NK-92 treated with Interleukin-12 subunit alpha and Interleukin-12 subunit beta, amount 100 ng/mL, for 24 hours (cell line): ENCODE results near the gene PLD2.

ENCODE experiments used
- DNase-seq: peaks from one replicate; lab custom pipeline; 2025; lab: John Stamatoyannopoulos, UW

PLD2 gene

DNA sequence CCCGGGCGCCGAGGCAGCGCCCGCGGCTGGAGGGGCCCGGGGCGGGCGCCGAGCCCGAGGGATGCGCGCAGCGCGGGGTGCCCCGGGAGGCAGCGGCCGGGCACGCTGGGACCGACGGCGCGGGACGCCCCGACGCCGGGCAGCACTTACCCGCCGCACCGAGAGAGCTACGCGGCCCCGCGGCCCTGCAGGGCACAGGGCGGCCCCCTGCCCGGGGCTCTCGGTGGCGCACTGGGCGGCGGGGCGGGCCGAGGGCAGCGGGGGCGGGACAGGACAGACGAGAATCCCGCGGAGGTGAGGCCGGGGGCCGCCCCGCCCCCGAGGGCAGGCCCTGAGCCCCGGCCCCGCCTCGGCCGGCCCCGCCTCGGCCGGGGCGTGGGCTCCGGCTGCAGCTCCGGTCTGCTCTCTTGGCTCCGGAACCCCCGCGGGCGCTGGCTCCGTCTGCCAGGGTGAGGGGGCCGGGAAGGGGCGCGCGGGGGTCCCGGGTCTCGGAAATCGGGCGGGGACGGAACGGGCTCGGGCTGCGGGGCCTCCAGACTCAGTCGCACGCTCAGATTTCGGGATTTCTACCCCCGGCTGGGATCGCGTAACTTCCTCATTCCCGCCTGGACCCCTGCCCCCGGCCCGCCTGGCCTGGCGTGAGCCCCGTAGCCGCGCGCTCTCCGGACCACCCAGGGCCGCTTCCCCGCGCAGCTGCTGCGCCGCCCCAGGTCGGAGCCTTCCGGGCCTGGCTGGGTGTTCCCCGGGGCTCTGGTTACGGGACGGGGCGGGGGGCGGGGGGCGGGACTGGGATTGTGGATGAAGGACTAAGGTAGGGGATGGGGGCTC, at the start of gene PLD2:
Gene PLD2 (plus strand): TSS at position 376 of the 828 bp plus-strand sequence. CDS start 621 bp downstream, outside the sequence.
- DNase-seq, result peak; percentile 57

DNA sequence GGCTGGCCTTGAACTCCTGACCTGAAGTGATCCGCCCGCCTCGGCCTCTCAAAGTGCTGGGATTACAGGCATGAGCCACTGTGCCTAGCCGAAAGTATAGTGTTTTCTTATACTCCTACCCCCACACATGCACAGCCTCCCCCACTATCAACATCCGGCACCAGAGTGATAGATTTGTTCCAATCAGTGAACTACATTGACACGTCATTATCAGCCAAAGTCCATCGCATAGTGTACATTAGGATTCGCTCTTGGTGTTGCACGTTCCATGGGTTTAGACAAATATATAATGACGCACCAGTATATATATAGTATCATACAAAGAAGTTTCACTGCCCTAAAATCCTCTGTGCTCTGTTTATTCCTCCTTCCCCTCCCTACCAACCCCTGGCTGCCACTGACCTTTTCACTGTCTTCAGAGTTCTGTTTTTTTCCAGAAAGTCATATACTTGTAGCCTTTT, 47.1 kb upstream of the PLD2 start:
- no peak for DNase-seq

DNA sequence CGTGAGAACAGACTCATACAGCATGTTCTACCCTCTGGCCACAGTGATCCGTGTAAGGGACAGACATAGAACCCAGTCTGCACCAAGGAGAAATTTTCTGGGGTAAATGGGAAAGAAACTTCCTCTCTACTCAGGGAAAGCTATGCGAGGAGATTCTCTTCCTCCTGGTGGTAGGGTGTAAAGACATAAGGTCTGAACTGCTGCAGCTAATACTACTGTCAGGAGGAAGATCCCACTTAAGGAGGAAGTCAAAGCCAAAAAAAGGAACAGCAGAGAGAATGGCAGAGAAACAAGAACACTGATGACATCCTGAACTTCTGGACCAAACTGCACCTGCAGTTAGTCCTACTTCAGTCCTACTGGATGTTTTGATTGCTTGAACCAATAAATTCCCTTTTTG, 42.4 kb upstream of the PLD2 start:
- no peak for DNase-seq

- no peak for DNase-seq
Observed at GRCh38 chr17:4766201-4766600, 40.8 kb upstream of the PLD2 start.

GRCh38 chr17:4766723-4767122, 40.2 kb upstream of the PLD2 start:
- no peak for DNase-seq

GRCh38 chr17:4768298-4768697, 38.7 kb upstream of the PLD2 start:
- DNase-seq, result no peak

DNA sequence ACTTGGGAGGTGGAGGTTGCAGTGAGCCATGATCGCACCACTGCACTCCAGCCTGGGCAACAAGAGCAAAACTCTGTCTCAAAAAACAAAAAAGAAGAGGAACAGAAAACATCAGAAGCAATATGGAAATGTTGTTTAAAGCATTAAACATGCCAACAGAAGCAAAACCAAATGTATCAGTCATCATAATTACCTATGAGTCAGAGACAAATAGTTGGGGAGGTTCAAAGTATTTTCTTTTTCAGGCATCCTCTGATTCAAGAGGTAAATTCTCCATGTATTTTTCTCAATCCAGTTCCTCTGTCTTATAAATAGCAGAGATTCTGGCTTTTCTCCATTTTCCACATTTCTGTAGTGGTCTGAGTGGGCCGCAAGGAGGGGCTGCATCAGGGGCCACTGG, 37.3 kb upstream of the PLD2 start:
- no peak for DNase-seq

DNA sequence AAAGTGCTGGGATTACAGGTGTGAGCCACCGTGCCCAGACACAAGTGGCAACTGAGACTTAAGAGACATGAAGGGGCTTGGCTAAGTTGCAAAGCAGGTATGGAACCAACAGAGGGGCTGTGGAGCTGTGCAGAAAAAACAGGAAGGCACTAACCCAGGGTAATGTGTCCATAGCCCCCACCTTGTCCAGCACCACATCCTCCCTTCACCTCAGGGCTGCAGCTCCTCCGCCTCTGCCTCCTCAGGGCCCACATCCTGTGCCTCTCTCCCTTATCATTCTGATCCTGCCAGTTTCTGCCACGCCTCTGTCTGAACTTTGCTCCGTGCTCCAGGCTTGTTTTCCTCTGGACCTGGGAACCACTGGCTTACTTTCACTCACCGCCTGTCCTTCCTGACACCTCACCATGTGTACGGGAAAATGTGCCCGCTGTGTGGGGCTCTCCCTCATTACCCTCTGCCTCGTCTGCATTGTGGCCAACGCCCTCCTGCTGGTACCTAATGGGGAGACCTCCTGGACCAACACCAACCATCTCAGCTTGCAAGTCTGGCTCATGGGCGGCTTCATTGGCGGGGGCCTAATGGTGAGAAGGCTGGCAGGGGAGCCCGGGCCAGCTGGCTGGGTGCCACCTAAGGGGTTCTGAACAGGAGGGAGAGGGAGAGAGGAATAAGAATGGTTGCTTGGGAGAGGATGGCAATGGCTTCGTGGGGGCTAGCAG, 35.3 kb upstream of the PLD2 start, which contains the start of gene TM4SF5:
Gene TM4SF5 (plus strand): TSS at position 368 of the 716 bp plus-strand sequence. CDS start 37 bp downstream, at position 405.
- no peak for DNase-seq

- no peak for DNase-seq
Observed at GRCh38 chr17:4772235-4772613, 34.7 kb upstream of the PLD2 start.

GRCh38 chr17:4777969-4778760, 28.8 kb upstream of the PLD2 start:
- DNase-seq, result no peak

- DNase-seq, result no peak
Observed at GRCh38 chr17:4780325-4780955, 26.5 kb upstream of the PLD2 start.

DNA sequence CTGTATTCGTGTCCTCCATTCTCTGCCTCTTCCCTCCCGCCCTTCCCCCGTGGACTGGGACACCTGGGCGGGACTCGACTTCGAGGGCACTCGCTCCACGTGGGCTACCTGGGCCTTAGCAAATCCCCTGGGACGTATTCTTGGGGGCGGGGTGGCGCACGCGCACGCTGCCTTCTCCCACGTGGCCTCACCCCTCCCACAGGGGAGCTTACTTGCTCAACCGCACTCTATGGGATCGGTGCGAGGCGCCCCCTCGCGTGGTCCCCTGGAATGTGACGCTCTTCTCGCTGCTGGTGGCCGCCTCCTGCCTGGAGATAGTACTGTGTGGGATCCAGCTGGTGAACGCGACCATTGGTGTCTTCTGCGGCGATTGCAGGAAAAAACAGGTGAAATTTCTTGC, 24.3 kb upstream of the PLD2 start:
- no peak for DNase-seq

GRCh38 chr17:4785311-4786105, 21.4 kb upstream of the PLD2 start:
- DNase-seq, result no peak

DNA sequence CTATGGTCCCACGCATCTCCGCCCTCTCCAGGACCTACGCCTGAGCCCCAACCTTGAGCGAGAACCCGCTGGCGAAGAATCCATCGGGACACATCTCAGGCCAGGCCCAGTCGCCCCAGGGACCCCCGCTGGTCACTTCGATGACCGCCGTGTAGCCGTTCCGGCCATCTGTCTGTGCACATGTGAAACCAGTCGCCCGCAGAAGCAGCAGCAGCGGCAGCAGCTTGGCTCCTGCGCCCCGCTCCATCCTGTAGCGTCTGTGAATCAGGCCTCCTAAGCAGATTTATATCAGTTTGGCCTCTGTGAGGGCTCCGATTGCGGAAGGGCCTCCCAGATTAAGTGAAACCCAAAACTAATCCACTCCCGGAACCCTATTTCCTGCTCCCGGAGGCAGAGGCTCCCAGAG, 20.8 kb upstream of the PLD2 start, which contains the start of gene VMO1:
Gene VMO1 (minus strand): TSS at position 259 of the 406 bp plus-strand sequence. CDS start 12 bp downstream, at position 247.
- DNase-seq, result no peak

DNA sequence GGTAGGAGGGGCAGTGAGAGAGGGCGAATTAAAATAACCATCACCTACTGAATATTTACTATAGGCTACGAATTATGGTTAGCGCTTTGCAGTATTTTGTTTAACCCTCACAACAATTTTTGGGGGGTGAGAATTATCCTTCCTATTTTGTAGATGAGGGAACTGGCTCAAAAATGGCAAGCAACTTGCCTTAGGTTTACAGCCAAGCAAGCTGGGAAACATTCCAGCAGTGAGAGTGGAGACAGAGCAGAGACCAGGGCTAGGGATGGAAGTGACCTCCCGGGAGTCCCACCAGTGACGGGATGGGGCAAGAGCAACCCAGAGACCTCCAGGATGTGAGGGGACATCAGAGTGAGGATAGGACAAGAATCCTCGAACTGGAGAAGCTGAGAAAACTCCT, 20.4 kb upstream of the PLD2 start:
- DNase-seq, result no peak

DNA sequence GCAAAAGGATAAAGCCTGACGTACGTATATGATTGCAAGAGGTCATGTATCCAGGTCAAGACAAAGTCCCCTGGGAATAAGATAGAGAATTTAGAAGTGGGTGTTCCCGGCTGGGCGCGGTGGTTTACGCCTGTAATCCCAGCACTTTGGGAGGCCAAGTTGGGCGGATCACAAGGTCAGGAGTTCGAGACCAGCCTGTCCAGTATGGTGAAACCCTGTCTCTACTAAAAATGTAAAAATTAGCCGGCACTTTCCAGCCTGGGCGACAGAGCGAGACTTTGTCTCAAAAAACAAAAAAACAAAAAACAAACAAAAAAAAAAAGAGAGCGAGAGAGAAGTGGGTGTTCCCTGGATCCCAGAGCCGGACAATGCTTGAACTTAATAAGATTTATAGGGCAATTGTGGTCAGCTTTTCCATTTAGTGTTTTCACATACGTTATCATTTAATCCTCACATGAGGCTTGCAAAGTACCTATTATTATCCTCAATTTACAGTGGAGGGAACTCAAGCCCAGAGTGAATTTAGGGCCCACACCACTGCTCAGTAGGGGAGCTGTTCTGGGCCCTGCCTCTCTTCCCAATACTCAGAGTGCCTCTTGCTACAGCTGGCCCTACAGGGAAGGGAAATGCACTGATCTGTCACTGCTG, 18.7 kb upstream of the PLD2 start:
- DNase-seq, result no peak

DNA sequence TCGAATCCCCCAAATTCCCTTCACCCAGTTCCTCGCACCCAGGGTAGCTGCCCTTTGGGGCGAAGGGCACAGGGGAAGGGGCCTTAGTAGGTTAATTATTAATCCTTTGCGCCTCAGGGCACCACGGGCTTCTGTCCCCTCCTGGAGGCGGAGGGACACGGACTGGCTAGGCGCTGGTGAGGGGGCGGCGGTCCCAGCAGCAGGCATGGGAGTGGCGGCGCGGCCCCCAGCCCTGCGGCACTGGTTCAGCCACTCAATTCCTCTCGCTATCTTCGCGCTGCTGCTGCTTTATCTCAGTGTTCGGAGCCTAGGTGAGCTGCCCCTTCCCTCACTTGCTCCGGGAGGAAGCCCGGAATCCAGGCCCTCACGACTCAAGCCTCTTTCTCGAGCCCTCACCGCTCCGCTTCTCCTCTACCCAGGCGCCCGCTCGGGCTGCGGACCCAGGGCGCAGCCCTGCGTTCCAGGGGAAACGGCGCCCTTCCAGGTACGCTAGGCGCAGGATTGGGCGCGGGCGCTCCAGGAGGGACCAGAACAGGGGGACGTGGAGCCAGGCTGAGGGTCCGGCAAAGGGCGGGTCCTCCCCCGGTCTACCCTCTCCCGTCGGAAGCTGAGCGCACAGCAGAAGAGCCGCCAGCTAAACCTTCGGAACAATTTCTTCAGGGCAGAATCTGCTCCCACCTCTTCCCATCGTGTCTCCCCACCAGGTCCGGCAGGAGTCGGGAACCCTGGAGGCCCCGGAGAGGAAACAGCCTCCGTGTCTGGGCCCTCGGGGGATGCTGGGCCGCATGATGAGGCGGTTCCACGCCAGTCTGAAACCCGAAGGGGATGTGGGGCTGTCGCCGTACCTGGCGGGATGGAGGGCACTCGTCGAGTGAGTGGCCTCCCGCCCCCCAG, 17.9 kb upstream of the PLD2 start, which contains the start of gene GLTPD2:
Gene GLTPD2 (plus strand): TSS at position 158 of the 894 bp plus-strand sequence. CDS start 48 bp downstream, at position 206.
- no peak for DNase-seq

- no peak for DNase-seq
Observed at GRCh38 chr17:4789701-4789950, 17.3 kb upstream of the PLD2 start.

GRCh38 chr17:4789951-4790704, 16.8 kb upstream of the PLD2 start:
- DNase-seq, result peak; percentile 76
